ENCODE data around the gene KCNJ1. TPM values are rescaled to one million over a fixed set of nuclear protein-coding genes. Genes with fewer than 3 reads are reported as not detected.

KCNJ1 gene
- total and polyA plus RNA-seq, 8 donors = 0.10 TPM; not detected in 7

GRCh38 chr11:128882451-128882850 is 15.4 kb upstream of the KCNJ1 start:
- intact Hi-C loops (cut with DNase I; ENCODE audit: low total_unique reads) = no loop called here
- no peak overlapping the region for H3K4me3 ChIP-seq
- H3K36me3 ChIP-seq = no peaks in the 10 kb centered on the region
- H3K27me3 ChIP-seq = peaks cover 0 to 17% (median 0%) of the 10 kb centered on the region in 3 donors
- TF ChIP-seq POLR2AphosphoS5 (IDR thresholded peaks at IDR 0.05) (no peak), EP300 (IDR thresholded peaks at IDR 0.05) (no peak), POLR2A (IDR thresholded peaks at IDR 0.05) (no peak)
- TF ChIP-seq, protein P1, sequence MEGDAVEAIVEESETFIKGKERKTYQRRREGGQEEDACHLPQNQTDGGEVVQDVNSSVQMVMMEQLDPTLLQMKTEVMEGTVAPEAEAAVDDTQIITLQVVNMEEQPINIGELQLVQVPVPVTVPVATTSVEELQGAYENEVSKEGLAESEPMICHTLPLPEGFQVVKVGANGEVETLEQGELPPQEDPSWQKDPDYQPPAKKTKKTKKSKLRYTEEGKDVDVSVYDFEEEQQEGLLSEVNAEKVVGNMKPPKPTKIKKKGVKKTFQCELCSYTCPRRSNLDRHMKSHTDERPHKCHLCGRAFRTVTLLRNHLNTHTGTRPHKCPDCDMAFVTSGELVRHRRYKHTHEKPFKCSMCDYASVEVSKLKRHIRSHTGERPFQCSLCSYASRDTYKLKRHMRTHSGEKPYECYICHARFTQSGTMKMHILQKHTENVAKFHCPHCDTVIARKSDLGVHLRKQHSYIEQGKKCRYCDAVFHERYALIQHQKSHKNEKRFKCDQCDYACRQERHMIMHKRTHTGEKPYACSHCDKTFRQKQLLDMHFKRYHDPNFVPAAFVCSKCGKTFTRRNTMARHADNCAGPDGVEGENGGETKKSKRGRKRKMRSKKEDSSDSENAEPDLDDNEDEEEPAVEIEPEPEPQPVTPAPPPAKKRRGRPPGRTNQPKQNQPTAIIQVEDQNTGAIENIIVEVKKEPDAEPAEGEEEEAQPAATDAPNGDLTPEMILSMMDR (IDR thresholded peaks at IDR 0.05) = no peak
- H3K27ac ChIP-seq = no peak overlapping the region
- no peaks in the 10 kb centered on the region for H3K9me3 ChIP-seq
- WGBS, 5 donors = 68 to 81% (median 75%) methylated on average over 5 of the region's 5 CpGs
- H3K4me1 ChIP-seq = peaks cover 0 to 8% (median 0%) of the 10 kb centered on the region in 4 donors
- no peak for DNase-seq

DNA sequence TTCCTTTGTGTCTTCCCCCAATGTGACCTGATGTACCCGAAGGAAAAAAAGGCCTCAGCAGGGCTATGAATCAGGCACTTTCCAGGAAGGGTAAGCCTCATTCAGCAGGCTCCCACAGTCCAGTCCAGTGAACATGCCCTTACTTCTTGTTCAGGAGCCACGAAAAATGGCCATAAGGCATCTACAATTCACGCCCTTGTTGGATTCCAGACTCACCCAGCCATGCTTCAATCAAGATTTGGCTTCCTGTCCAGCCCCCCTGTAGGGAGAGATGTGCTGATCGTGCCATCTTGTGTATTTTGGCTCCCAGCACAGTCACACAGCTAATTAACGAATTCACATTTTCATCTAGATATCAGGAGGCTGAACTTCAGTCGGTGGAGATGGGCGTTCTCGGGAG is 14.1 kb upstream of the KCNJ1 start:
- 68 to 80% (median 75%) methylated on average over 8 of the region's 8 CpGs for WGBS, 5 donors
- no peak for TF ChIP-seq EP300 (IDR thresholded peaks at IDR 0.05)
- TF ChIP-seq, protein P1 (IDR thresholded peaks at IDR 0.05) = no peak
- TF ChIP-seq POLR2A (IDR thresholded peaks at IDR 0.05) = no peak
- TF ChIP-seq POLR2AphosphoS5 (IDR thresholded peaks at IDR 0.05) = no peak
- intact Hi-C loops (cut with DNase I; ENCODE audit: low total_unique reads) = no loop called here
- Histone ChIP-seq H3K27ac (no peak overlapping the region), H3K4me3 (no peak overlapping the region), H3K4me1 (no peaks in the 10 kb centered on the region), H3K9me3 (no peaks in the 10 kb centered on the region), H3K36me3 (no peaks in the 10 kb centered on the region), H3K27me3 (peaks cover 0 to 17% (median 0%) of the 10 kb centered on the region in 3 donors)
- DNase-seq = no peak

GRCh38 chr11:128879817-128880216 is 12.7 kb upstream of the KCNJ1 start:
- DNase-seq = no peak
- peaks cover 0 to 22% (median 0%) of the 10 kb centered on the region in 3 donors for H3K27me3 ChIP-seq
- H3K4me3 ChIP-seq = no peak overlapping the region
- TF ChIP-seq POLR2A (IDR thresholded peaks at IDR 0.05) = no peak
- TF ChIP-seq EP300 (IDR thresholded peaks at IDR 0.05) = no peak
- no peak for TF ChIP-seq POLR2AphosphoS5 (IDR thresholded peaks at IDR 0.05)
- TF ChIP-seq, protein P1 (IDR thresholded peaks at IDR 0.05) = no peak
- 67 to 87% (median 82%) methylated on average over 12 of the region's 12 CpGs for WGBS, 5 donors
- intact Hi-C loops (cut with DNase I; ENCODE audit: low total_unique reads) = no loop called here
- no peaks in the 10 kb centered on the region for H3K9me3 ChIP-seq
- no peaks in the 10 kb centered on the region for H3K36me3 ChIP-seq
- H3K27ac ChIP-seq = no peak overlapping the region
- H3K4me1 ChIP-seq = no peaks in the 10 kb centered on the region

DNA sequence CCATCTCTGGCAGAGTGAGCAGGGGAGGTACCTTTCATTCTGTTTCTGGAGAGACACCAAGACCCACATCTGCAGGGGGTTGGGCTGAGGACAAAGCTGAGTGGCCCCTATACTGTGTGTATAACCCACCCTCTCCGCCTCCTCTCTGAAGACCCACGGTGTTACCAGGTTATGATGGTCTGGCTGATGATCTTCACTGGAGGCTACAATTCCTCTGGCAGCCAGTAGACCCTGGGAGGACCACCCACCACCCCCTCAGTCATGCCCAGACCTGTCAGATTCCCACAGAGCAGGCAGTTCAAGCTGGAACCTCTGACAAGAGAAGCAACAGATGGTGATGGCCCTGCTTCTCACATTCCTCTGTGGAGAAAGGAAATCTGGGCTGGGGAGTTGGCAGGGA is 11.4 kb upstream of the KCNJ1 start:
- TF ChIP-seq, protein P1 (IDR thresholded peaks at IDR 0.05) = no peak
- no peak for TF ChIP-seq POLR2A (IDR thresholded peaks at IDR 0.05)
- TF ChIP-seq EP300 (IDR thresholded peaks at IDR 0.05) = no peak
- no peak for TF ChIP-seq POLR2AphosphoS5 (IDR thresholded peaks at IDR 0.05)
- Histone ChIP-seq H3K4me1 (no peaks in the 10 kb centered on the region), H3K27me3 (peaks cover 0 to 22% (median 0%) of the 10 kb centered on the region in 3 donors), H3K27ac (no peak overlapping the region), H3K9me3 (no peaks in the 10 kb centered on the region), H3K36me3 (no peaks in the 10 kb centered on the region), H3K4me3 (no peak overlapping the region)
- intact Hi-C loops (cut with DNase I; ENCODE audit: low total_unique reads) = no loop called here
- 67 to 95% (median 92%) methylated on average over 2 of the region's 2 CpGs for WGBS, 5 donors
- DNase-seq = no peak

Measured in stomach (tissue), 9 donors.